HUDEP-2 (cell line): ENCODE results near the gene TBX1.

Experiments used
- DNase-seq, 76 experiments: peaks; one replicate each; lab custom pipeline; 2025; ENCODE audit not compliant: unreplicated experiment in 76 of 76; lab: John Stamatoyannopoulos, UW

Gene TBX1

GRCh38 chr22:19751497-19752245 lies 8.9 kb upstream of the TBX1 start:
- no peak for DNase-seq

DNA sequence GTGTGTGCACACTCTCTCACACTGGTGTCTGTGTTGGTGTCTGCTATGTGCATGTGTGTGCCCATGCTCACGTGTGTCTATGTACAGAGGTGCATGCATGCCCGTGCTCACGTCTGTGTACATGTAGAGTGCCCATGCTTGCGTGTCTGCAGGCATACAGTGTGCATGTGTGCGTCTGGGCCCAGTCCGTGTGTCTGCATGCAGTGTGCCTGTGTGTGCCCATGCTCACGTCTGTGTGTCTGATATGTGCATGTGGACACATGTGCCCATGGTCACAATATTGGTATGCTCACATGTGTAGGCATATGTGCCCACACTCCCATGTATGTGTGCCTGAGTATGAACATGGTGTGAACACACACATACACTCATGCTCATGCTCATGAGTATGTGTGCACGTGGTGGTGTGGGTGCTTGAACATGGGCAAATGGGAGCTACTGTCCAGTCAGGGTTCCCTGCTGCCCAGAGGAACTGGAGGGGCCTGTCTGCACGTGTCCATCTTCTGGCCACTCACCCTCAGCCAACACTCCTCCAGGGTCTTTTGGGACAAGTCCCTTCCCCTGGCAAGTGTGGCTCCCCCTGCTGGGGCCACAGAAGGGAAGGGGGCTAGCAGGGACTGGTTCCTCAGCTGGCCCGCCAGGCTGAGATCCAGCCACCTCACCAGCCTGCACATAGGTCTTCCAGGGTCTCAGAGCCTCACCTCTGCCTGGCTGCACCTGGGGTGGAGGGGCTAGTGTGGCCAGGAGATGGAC lies 7.3 kb upstream of the TBX1 start:
- no peak for DNase-seq

GRCh38 chr22:19753996-19754700 lies 6.4 kb upstream of the TBX1 start:
- no peak for DNase-seq

DNA sequence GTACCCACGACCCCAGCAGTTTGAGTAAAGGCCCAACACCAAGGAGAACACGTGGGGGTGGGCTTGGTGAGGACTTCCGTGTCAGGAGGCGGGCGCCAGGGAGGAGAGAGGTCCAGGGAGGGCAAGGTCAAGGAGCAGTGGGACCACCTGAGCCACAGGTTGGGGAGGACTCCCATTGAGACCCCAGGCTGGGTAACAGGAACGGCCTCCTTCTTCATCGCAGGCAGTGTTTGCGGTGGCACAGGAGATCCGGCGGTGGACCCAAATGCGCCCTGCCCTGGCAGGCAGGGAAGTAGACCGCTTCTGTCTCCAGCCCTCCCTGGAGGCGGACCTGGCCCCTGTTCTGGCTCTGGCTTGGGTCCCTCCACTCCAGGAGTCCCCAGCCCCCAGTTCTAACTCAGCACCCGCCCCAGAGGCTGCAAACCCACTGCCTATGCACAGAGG lies 5.9 kb upstream of the TBX1 start:
- no peak for DNase-seq

- DNase-seq = no peak
These were observed 5.3 kb upstream of the TBX1 start for GRCh38 chr22:19755145-19755710.

- DNase-seq = no peak
These were observed 4.8 kb upstream of the TBX1 start for GRCh38 chr22:19755722-19756287.

DNA sequence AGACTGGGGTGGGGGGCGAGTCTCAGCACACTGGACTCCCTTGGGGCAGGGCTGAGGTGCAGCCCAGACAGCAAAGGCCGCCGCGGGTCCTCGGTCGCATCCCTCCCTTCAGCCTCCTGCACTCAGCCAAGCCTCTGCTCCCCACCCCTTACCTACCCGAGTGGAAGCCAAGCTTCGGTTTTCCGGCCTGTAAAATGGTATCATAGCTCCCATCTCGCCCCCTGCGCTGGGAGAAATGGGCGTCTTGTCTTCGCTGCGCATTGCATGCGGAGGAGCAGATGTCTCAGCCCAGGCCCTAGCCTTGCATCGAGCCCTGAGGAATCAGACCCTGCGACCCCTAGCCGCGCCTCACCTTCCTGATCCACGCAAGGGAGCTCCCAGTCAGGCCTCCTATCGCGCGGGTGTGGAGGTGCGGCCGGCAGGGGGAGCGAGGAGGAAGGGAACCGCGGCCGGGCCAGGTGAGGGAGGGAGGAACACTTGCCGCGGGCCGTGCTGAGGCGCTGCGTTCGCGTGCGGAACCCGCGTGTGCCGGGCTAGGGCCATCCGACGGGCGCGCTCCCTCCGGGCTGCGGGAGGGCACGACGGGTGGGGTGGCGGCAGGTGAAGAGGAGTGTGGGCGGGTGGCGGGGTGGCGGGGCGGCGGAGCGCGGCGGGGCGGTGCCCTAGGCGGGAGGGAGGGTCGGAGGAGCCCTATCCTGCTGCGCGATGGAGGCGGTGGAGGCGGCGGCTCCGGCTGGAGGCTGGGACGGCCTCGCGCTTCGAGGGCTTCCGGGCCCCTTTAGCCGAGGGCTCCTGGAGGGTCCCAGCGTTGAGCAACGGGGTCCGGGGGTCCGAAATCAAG lies 4.1 kb upstream of the TBX1 start:
- peak in 4 of 76 experiments; percentile 5 to 16 (median 9) for DNase-seq

GRCh38 chr22:19757140-19757984 lies 3.2 kb upstream of the TBX1 start:
- no peak for DNase-seq

GRCh38 chr22:19757985-19758895 lies 2.3 kb upstream of the TBX1 start:
- no peak for DNase-seq

DNA sequence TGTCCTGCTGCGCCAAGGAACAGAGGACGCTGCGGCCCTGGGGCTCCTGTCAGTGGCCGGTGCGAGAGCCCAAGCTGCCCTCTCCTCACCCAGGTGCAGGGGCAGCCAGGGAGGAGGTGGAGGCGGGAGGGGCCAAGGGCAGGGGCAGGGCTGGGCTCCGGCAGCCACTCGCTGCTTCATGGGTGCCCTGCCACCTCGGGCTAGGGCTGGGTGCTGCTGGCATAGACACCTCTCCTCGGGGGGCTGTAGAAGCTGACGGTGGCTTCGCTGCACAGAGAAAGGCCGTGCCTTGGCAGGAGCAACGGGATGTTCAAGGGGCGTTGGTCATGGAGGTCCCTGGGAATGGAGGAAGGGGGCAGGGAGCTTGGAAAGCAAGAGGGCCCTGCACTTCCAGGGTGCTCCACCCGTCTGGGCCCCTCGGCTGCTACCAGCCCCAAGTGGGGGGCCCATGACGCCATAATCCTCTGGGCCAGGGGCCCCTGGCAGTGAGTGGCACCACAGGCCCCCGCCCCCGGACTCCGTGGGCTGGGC lies 1.6 kb upstream of the TBX1 start:
- no peak for DNase-seq

DNA sequence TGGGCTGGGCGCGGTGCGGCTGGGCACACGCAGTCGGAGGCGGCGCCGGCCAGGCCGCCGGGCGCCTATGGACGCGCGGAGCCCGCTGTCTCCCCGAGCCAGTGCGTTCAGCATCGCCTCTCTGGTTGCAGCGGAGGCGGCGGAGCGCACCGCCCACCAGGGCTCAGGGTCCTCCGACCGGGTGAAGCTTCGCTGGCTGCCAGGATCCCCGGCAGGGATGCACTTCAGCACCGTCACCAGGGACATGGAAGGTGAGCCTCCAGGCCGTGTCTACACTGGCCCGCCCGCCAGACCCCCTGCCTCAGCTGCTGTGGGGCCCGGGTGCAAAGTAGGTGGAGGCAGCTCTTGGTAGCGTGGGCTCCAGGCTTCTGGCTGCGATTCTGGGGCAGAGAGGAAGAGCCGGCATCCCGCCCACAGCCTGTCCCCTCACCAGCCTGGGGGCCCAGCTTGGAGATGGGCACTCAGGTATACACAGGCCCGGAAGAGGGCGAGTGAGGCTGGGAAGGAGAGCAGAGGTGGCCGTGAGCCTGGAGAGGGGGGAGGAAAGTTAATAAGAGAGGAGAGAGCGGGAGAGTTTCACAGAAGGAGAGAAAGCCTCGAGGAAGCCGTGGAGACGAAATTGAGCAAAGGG lies 1.0 kb upstream of the TBX1 start:
- DNase-seq = no peak

DNA sequence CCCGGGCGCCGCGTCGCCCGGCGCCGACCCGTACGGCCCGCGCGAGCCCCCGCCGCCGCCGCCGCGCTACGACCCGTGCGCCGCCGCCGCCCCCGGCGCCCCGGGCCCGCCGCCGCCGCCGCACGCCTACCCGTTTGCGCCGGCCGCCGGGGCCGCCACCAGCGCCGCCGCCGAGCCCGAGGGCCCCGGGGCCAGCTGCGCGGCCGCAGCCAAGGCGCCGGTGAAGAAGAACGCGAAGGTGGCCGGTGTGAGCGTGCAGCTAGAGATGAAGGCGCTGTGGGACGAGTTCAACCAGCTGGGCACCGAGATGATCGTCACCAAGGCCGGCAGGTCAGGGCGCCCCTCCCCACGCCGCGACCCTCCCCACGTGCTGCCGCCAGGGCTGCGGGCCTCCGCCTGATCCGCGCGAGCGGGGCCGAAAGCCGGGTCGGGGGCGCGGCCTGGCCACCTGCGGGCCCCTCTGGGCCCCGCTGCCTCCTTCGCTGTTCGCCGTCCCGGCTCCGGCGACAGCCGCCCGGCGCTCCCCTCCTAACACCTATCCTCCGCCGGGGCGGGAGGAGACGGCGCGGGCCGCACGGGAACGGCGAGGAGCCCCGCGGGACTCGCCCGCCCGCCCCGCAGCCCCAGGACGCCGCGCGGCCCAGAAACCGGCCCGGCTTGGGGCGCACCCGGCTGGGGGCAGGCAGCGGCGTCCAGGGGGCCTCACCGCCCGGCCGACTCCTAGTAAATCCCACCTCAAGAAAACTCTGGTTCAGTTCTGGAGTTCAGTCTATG lies 560 bp downstream of the TBX1 start:
- DNase-seq = no peak

DNA sequence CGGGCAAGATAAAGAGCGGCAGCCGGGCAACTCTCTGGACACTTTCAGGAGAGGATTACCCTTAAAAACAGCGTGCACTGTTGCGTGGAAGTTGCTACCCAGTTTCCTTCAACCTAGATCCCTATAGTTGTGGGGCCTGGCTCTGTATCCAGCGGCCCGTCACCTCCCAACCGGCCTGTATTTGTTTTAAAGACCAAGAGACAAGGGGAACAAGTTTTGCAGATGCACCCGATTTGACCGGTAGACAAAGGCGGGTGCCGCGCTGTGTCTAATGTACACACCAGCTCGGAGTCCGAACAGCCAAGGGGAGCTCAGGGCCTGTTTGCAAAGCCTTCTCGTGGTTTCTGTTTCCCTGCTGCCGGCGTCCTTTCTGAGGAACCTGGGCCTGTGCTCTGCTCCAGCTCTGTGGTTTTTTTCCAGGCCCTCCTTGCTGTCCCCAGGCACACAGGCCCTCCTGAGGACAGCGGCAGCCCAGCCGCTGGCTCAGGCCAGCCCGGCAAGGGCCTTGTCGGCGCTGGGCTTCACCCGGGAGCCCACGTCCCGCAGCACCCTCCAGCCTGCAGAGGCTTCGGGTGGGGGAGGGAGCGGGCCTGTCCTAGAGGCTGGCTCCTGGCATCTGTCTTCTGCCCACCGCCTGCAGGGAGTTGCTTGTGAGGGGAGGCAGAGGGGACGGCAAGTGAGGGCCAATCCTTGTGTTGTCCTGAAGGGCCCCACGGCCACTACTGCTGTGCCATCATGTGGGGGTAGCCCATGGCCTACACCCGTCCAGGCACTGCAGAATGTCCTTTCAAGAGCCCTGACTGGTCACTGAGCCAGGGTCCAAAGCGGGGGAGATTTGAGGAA lies 1.4 kb downstream of the TBX1 start:
- no peak for DNase-seq

GRCh38 chr22:19762568-19763457 lies 2.2 kb downstream of the TBX1 start:
- DNase-seq = no peak
